ENCODE results near the gene THRB. TPM values are rescaled to one million over a fixed set of nuclear protein-coding genes. Genes with fewer than 3 reads are reported as not detected.
"Not testable (repeated sequence)": the region's sequence is repeated elsewhere in the genome, so short reads cannot be mapped to it uniquely, and the experiment has no call there.

Gene THRB
- total RNA-seq, 1 experiment from 2014 or later = not detected

- Histone ChIP-seq H3K4me1 (ENCODE audit: low read length) (peaks cover 14% of the 10 kb centered on the region), H3K36me3 (ENCODE audit: insufficient read depth, low read length) (no peaks in the 10 kb centered on the region), H3K4me3 (ENCODE audit: low read length) (no peak overlapping the region), H3K4me2 (ENCODE audit: low read depth, low read length, poor library complexity, severe bottlenecking) (no peak overlapping the region), H3K27me3 (ENCODE audit: low read length) (no peaks in the 10 kb centered on the region), H3K9ac (ENCODE audit: low read length) (no peak overlapping the region), H3K9me2 (replicated peaks; ENCODE audit: insufficient read depth, low read length) (no peaks in the 10 kb centered on the region), H3K9me3 (ENCODE audit: low read length) (no peaks in the 10 kb centered on the region), H3K27ac (ENCODE audit: low read length) (no peak overlapping the region), H3K79me2 (ENCODE audit: low read length) (no peaks in the 10 kb centered on the region), H2AFZ (ENCODE audit: low read length) (no peak overlapping the region), H4K20me1 (ENCODE audit: insufficient read depth, low read depth, low read length) (no peaks in the 10 kb centered on the region)
- DNase-seq = no peak
Observed at GRCh38 chr3:24100696-24101402, 393.8 kb downstream of the THRB start.

GRCh38 chr3:24096695-24097290 lies 397.9 kb downstream of the THRB start:
- H3K27me3 ChIP-seq (ENCODE audit: low read length) = no peaks in the 10 kb centered on the region
- no peaks in the 10 kb centered on the region for H4K20me1 ChIP-seq (ENCODE audit: insufficient read depth, low read depth, low read length)
- H3K9me3 ChIP-seq (ENCODE audit: low read length) = no peaks in the 10 kb centered on the region
- no peak overlapping the region for H2AFZ ChIP-seq (ENCODE audit: low read length)
- DNase-seq = no peak
- no peaks in the 10 kb centered on the region for H3K9me2 ChIP-seq (replicated peaks; ENCODE audit: insufficient read depth, low read length)
- no peak overlapping the region for H3K4me3 ChIP-seq (ENCODE audit: low read length)
- no peak overlapping the region for H3K9ac ChIP-seq (ENCODE audit: low read length)
- H3K27ac ChIP-seq (ENCODE audit: low read length) = peak overlapping the region; percentile 47; the same call in 1 of the 2 replicates
- no peaks in the 10 kb centered on the region for H3K79me2 ChIP-seq (ENCODE audit: low read length)
- H3K36me3 ChIP-seq (ENCODE audit: insufficient read depth, low read length) = no peaks in the 10 kb centered on the region
- peaks cover 14% of the 10 kb centered on the region for H3K4me1 ChIP-seq (ENCODE audit: low read length)
- no peak overlapping the region for H3K4me2 ChIP-seq (ENCODE audit: low read depth, low read length, poor library complexity, severe bottlenecking)

- no peak overlapping the region for H3K4me2 ChIP-seq (ENCODE audit: low read depth, low read length, poor library complexity, severe bottlenecking)
- H3K27me3 ChIP-seq (ENCODE audit: low read length) = no peaks in the 10 kb centered on the region
- no peaks in the 10 kb centered on the region for H3K79me2 ChIP-seq (ENCODE audit: low read length)
- H3K9ac ChIP-seq (ENCODE audit: low read length) = no peak overlapping the region
- no peaks in the 10 kb centered on the region for H3K9me3 ChIP-seq (ENCODE audit: low read length)
- H2AFZ ChIP-seq (ENCODE audit: low read length) = no peak overlapping the region
- H3K36me3 ChIP-seq (ENCODE audit: insufficient read depth, low read length) = no peaks in the 10 kb centered on the region
- DNase-seq = no peak
- no peak overlapping the region for H3K4me3 ChIP-seq (ENCODE audit: low read length)
- peaks cover 14% of the 10 kb centered on the region for H3K4me1 ChIP-seq (ENCODE audit: low read length)
- no peaks in the 10 kb centered on the region for H3K9me2 ChIP-seq (replicated peaks; ENCODE audit: insufficient read depth, low read length)
- H3K27ac ChIP-seq (ENCODE audit: low read length) = 0 out of 2 replicates have a peak overlapping the region, but pooled peaks have one; percentile 19
- no peaks in the 10 kb centered on the region for H4K20me1 ChIP-seq (ENCODE audit: insufficient read depth, low read depth, low read length)
Observed at GRCh38 chr3:24096271-24096670, 398.4 kb downstream of the THRB start.

GRCh38 chr3:24094818-24095217 lies 399.8 kb downstream of the THRB start:
- H3K4me3 ChIP-seq (ENCODE audit: low read length); H3K9ac ChIP-seq (ENCODE audit: low read length); H3K79me2 ChIP-seq (ENCODE audit: low read length); H2AFZ ChIP-seq (ENCODE audit: low read length); H3K27ac ChIP-seq (ENCODE audit: low read length); H3K27me3 ChIP-seq (ENCODE audit: low read length); H3K36me3 ChIP-seq (ENCODE audit: insufficient read depth, low read length); H3K4me2 ChIP-seq (ENCODE audit: low read depth, low read length, poor library complexity, severe bottlenecking); H4K20me1 ChIP-seq (ENCODE audit: insufficient read depth, low read depth, low read length); DNase-seq; H3K9me2 ChIP-seq (replicated peaks; ENCODE audit: insufficient read depth, low read length); H3K9me3 ChIP-seq (ENCODE audit: low read length): not testable (repeated sequence)
- H3K4me1 ChIP-seq (ENCODE audit: low read length) = peaks cover 13% of the 10 kb centered on the region

GRCh38 chr3:24088782-24089181 lies 405.9 kb downstream of the THRB start:
- Histone ChIP-seq H4K20me1 (ENCODE audit: insufficient read depth, low read depth, low read length) (no peaks in the 10 kb centered on the region), H3K27ac (ENCODE audit: low read length) (no peak overlapping the region), H3K79me2 (ENCODE audit: low read length) (no peaks in the 10 kb centered on the region), H3K4me1 (ENCODE audit: low read length) (no peaks in the 10 kb centered on the region), H3K9me3 (ENCODE audit: low read length) (no peaks in the 10 kb centered on the region), H3K9ac (ENCODE audit: low read length) (no peak overlapping the region), H2AFZ (ENCODE audit: low read length) (no peak overlapping the region), H3K9me2 (replicated peaks; ENCODE audit: insufficient read depth, low read length) (no peaks in the 10 kb centered on the region), H3K36me3 (ENCODE audit: insufficient read depth, low read length) (no peaks in the 10 kb centered on the region), H3K4me3 (ENCODE audit: low read length) (no peak overlapping the region), H3K27me3 (ENCODE audit: low read length) (no peaks in the 10 kb centered on the region), H3K4me2 (ENCODE audit: low read depth, low read length, poor library complexity, severe bottlenecking) (no peak overlapping the region)
- peak; percentile 67 for DNase-seq

- no peak overlapping the region for H3K9ac ChIP-seq (ENCODE audit: low read length)
- H3K9me2 ChIP-seq (replicated peaks; ENCODE audit: insufficient read depth, low read length) = no peaks in the 10 kb centered on the region
- H3K36me3 ChIP-seq (ENCODE audit: insufficient read depth, low read length) = no peaks in the 10 kb centered on the region
- no peak for DNase-seq
- H3K79me2 ChIP-seq (ENCODE audit: low read length) = no peaks in the 10 kb centered on the region
- H3K27ac ChIP-seq (ENCODE audit: low read length) = no peak overlapping the region
- H4K20me1 ChIP-seq (ENCODE audit: insufficient read depth, low read depth, low read length) = no peaks in the 10 kb centered on the region
- H3K9me3 ChIP-seq (ENCODE audit: low read length) = no peaks in the 10 kb centered on the region
- H3K4me3 ChIP-seq (ENCODE audit: low read length) = no peak overlapping the region
- H3K4me1 ChIP-seq (ENCODE audit: low read length) = no peaks in the 10 kb centered on the region
- H3K27me3 ChIP-seq (ENCODE audit: low read length) = no peaks in the 10 kb centered on the region
- no peak overlapping the region for H3K4me2 ChIP-seq (ENCODE audit: low read depth, low read length, poor library complexity, severe bottlenecking)
- no peak overlapping the region for H2AFZ ChIP-seq (ENCODE audit: low read length)
Observed at GRCh38 chr3:24087469-24087868, 407.2 kb downstream of the THRB start.

- Histone ChIP-seq H3K9me2 (replicated peaks; ENCODE audit: insufficient read depth, low read length) (no peaks in the 10 kb centered on the region), H3K4me1 (ENCODE audit: low read length) (no peaks in the 10 kb centered on the region), H3K79me2 (ENCODE audit: low read length) (no peaks in the 10 kb centered on the region), H3K36me3 (ENCODE audit: insufficient read depth, low read length) (no peaks in the 10 kb centered on the region), H4K20me1 (ENCODE audit: insufficient read depth, low read depth, low read length) (no peaks in the 10 kb centered on the region), H3K27ac (ENCODE audit: low read length) (no peak overlapping the region), H3K27me3 (ENCODE audit: low read length) (no peaks in the 10 kb centered on the region), H3K9ac (ENCODE audit: low read length) (no peak overlapping the region), H3K4me2 (ENCODE audit: low read depth, low read length, poor library complexity, severe bottlenecking) (no peak overlapping the region), H3K9me3 (ENCODE audit: low read length) (no peaks in the 10 kb centered on the region), H2AFZ (ENCODE audit: low read length) (no peak overlapping the region), H3K4me3 (ENCODE audit: low read length) (no peak overlapping the region)
- DNase-seq = no peak
Observed at GRCh38 chr3:24086617-24087404, 407.8 kb downstream of the THRB start.

- Histone ChIP-seq H3K4me2 (ENCODE audit: low read depth, low read length, poor library complexity, severe bottlenecking) (no peak overlapping the region), H3K9me3 (ENCODE audit: low read length) (no peaks in the 10 kb centered on the region), H3K4me3 (ENCODE audit: low read length) (no peak overlapping the region), H2AFZ (ENCODE audit: low read length) (no peak overlapping the region), H3K9me2 (replicated peaks; ENCODE audit: insufficient read depth, low read length) (no peaks in the 10 kb centered on the region), H3K9ac (ENCODE audit: low read length) (no peak overlapping the region), H3K79me2 (ENCODE audit: low read length) (no peaks in the 10 kb centered on the region), H3K27me3 (ENCODE audit: low read length) (no peaks in the 10 kb centered on the region), H3K36me3 (ENCODE audit: insufficient read depth, low read length) (no peaks in the 10 kb centered on the region), H4K20me1 (ENCODE audit: insufficient read depth, low read depth, low read length) (no peaks in the 10 kb centered on the region), H3K4me1 (ENCODE audit: low read length) (no peaks in the 10 kb centered on the region), H3K27ac (ENCODE audit: low read length) (no peak overlapping the region)
- DNase-seq = no peak
Observed at GRCh38 chr3:24086206-24086605, 408.4 kb downstream of the THRB start.

Data from Karpas-422 (cell line).